HG03521 (cell line): Measurements from ENCODE around the gene PLPPR3.
"Not testable (repeated sequence)": the region's sequence is repeated elsewhere in the genome, so short reads cannot be mapped to it uniquely, and the experiment has no call there.

Experiments
- ATAC-seq: cut with Tn5 transposase; IDR thresholded peaks from one replicate; pipeline ENCODE4 v1.9.1; 2021; ENCODE audit warnings: mild to moderate bottlenecking, moderate library complexity; ENCODE audit not compliant: unreplicated experiment

PLPPR3 gene

DNA sequence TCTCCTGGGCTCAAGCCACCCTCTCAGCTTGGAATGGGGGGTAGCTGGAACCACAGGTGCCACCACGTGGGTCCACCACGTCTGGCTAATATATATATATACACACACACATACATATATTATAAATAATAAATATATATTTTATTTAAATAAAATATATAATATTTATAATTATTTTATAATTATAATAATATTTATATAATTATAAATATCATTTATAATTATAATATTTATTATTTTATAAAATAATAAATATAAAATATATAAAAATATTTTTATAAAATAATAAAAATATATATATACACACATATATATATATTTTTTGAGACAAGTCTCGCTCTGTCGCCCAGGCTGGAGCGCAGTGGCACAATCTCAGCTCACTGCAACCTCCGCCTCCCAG, 32.8 kb upstream of the PLPPR3 start:
- ATAC-seq: no peak

- not testable (repeated sequence) for ATAC-seq
These were observed 32.0 kb upstream of the PLPPR3 start for GRCh38 chr19:853614-854220.

DNA sequence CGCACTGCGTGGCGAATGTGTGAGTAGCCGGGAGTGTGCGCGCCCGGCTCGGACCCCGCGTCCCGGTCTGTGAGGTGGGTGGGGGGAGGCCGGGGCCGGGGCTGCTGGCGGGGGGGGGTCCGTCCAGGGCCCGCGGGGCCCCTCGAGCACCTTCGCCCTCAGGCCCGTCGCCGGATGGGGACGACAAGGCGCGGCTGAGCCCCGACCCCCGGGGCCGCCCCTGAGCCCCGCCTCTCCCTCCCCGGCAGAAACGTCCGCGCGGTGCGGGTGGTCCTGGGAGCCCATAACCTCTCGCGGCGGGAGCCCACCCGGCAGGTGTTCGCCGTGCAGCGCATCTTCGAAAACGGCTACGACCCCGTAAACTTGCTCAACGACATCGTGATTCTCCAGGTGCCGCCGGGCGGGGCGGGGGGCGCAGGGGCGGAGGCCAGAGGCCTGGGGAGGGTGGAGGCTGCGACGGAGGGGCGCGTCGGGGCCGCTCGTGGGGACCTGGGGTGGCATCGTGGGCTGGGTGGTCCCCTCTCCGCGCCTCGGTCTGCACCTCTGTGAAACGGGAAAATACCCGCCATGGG, 31.3 kb upstream of the PLPPR3 start:
- ATAC-seq: no peak

DNA sequence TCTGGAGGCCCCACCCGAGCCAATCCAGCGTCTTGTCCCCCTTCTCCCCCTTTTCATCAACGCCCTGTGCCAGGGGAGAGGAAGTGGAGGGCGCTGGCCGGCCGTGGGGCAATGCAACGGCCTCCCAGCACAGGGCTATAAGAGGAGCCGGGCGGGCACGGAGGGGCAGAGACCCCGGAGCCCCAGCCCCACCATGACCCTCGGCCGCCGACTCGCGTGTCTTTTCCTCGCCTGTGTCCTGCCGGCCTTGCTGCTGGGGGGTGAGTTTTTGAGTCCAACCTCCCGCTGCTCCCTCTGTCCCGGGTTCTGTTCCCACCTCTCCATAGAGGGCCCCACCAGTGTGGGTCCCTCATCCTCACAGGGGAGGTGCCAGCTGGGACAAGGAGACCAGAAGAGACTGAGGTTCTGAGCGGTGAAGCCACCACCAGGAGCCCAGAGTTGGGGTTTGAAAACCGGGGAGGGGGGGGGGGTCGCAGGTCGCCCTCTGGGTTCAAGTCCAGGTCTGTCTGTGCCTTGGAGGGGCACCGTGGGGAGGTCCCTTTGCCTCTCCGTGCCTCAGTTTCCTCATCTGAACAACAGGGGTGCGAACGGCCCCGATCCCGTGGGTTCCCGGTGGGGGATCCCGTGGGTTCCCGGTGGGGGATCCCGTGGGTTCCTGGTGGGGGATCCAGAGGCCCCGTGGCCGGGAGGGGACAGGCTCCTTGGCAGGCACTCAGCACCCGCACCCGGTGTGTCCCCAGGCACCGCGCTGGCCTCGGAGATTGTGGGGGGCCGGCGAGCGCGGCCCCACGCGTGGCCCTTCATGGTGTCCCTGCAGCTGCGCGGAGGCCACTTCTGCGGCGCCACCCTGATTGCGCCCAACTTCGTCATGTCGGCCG, 30.6 kb upstream of the PLPPR3 start, which contains the start of gene ELANE:
TSS of gene ELANE (plus strand) at position 168 of the 878 bp plus-strand sequence. CDS start at position 194, 26 bp downstream.
- ATAC-seq: no peak

DNA sequence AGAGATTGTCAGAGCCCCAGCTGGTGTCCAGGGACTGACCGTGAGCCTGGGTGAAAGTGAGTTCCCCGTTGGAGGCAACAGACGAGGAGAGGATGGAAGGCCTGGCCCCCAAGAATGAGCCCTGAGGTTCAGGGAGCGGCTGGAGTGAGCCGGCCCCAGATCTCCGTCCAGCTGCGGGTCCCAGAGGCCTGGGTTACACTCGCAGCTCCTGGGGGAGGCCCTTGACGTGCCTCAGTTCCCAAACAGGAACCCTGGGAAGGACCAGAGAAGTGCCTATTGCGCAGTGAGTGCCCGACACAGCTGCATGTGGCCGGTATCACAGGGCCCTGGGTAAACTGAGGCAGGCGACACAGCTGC, 29.2 kb upstream of the PLPPR3 start:
- ATAC-seq: no peak

GRCh38 chr19:850221-850978, 28.6 kb upstream of the PLPPR3 start:
- ATAC-seq: no peak

DNA sequence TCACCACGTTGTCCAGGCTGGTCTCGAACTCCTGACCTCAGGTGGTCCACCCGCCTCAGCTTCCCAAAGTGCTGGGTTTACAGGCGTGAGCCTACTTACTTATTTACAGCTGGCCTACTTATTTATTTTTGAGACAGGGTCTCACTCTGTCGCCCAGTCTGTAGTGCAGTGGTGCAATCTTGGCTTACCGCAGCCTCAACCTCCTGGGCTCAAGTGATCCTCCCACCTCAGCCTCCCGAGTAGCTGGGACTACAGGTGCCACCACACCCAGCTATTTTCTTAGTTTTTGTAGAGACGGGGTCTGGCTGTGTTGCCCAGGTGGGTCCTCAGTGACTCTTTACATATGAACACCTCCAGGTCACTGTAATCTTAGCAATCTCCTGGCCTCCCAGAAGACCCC, 27.4 kb upstream of the PLPPR3 start:
- not testable (repeated sequence) for ATAC-seq

DNA sequence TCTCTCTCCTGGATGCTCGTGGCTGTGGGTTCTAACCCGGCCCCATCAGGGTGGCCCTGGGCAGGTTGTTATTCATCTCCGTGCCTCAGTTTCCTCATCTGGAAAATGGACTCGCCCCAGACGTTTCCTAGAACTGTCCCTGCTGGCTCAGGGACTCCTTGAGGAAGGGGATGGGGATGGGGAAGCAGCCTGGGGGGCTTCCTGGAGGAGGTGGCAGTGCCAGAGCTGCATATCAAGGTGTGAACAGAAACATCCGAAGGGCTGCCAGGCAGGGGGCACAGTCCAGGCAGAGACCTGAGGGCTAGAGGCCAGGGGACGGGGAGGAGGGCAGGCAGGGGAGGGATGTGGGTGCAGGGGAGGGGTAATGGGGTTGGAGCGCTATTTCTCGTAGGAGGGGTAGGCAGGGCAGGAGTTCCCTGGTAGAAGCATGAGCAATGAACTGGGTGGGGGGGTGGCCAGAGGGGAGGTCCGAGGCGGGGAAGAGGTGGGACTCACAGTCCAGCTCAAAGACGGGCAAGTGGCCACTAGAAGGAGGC, 26.7 kb upstream of the PLPPR3 start:
- no peak for ATAC-seq

GRCh38 chr19:845707-846521, 24.2 kb upstream of the PLPPR3 start:
- no peak for ATAC-seq

DNA sequence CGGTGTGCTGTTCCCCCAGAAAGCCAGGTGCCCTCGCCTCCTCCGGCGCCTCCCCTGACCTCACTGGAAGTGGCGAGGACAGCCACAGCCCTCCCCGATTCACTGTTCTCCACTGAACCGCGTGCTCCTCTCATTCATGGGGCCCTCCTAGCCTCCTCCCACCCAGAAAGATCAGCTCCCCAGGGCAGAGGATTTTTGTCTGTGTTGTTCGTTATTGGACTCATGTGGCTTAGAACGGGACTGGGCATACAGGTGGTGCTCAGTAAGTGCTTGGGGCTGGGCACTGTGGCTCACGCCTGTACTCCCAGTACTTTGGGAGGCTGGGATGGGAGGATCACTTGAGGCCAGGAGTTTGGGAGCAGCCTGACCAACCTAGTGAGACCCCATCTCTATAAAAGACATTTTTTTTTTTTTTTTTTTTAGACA, 22.8 kb upstream of the PLPPR3 start:
- ATAC-seq: no peak

GRCh38 chr19:843836-844545, 22.2 kb upstream of the PLPPR3 start:
- no peak for ATAC-seq

- ATAC-seq: no peak
These were observed 21.6 kb upstream of the PLPPR3 start for GRCh38 chr19:843180-843835.

DNA sequence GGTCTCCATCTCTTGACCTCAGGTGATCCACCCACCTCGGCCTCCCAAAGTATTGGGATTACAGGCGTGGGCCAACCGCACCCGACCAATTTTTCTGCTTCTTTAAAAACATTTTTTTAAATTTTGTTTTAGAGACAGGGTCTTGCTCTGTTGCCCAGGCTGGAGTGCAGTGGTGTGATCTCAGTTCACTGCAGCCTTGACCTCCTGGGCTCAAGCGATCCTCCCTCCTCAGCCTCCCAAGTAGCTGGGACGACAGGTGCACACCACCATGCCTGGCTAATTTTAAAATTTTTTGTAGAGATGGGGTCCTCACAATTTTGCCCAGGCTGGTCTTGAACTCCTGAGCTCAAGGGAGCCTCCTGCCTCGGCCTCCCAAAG, 21.0 kb upstream of the PLPPR3 start:
- not testable (repeated sequence) for ATAC-seq

- no peak for ATAC-seq
These were observed 18.9 kb upstream of the PLPPR3 start, which contains the start of gene PRTN3 for GRCh38 chr19:840519-841206. Gene PRTN3, plus strand, starts transcription at chr19:840999. Its CDS starts 10 bp downstream, at chr19:841009.

GRCh38 chr19:835210-835810, 13.6 kb upstream of the PLPPR3 start:
- ATAC-seq: no peak

DNA sequence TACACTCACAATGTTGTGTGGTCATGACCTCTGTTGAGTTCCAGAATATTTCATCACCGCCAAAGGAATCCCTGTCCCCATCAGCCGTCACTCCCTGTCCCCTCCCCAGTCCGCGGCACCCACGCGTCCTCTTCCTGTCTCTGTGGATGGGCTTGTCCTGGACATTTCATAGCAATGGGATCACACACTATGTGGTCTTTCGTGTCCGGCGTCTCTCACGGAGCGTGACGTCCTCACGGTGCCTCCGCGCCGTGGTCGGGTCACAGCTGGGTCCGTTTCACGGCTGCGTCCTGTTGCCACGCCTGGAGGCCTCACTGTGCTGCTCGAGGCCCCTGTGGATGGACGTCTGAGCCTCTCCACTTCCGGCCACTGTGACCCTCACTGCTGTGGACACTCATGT, 12.5 kb upstream of the PLPPR3 start:
- no peak for ATAC-seq

- ATAC-seq: no peak
These were observed 9.9 kb upstream of the PLPPR3 start for GRCh38 chr19:831407-832369.
